Measurements from ENCODE around the gene NTSR2. TPM values are rescaled to one million over a fixed set of nuclear protein-coding genes. Genes with fewer than 3 reads are reported as not detected.
"Not testable (repeated sequence)": the region's sequence is repeated elsewhere in the genome, so short reads cannot be mapped to it uniquely, and the experiment has no call there.

NTSR2 gene
- total RNA-seq, 1 experiment from 2014 or later: not detected

- no peak for TF ChIP-seq TP53 (CRISPR knock-in tag; IDR thresholded peaks at IDR 0.05)
- no peak for TF ChIP-seq IRF2 (CRISPR knock-in tag; IDR thresholded peaks at IDR 0.05; ENCODE audit: borderline replicate concordance, low read depth)
- no peak for TF ChIP-seq NFE2L1 (CRISPR knock-in tag; IDR thresholded peaks at IDR 0.05)
- no peak for TF ChIP-seq KAT7 (CRISPR knock-in tag; IDR thresholded peaks at IDR 0.05; ENCODE audit: borderline replicate concordance)
- no peak for TF ChIP-seq PRRX2 (CRISPR knock-in tag; IDR thresholded peaks at IDR 0.05)
- no peak for TF ChIP-seq STAT6 (CRISPR knock-in tag; conservative IDR thresholded peaks at IDR 0.05; ENCODE audit: low read depth)
- TF ChIP-seq ELF4 (CRISPR knock-in tag; IDR thresholded peaks at IDR 0.05; ENCODE audit: low read depth): no peak
- TF ChIP-seq, protein P1, sequence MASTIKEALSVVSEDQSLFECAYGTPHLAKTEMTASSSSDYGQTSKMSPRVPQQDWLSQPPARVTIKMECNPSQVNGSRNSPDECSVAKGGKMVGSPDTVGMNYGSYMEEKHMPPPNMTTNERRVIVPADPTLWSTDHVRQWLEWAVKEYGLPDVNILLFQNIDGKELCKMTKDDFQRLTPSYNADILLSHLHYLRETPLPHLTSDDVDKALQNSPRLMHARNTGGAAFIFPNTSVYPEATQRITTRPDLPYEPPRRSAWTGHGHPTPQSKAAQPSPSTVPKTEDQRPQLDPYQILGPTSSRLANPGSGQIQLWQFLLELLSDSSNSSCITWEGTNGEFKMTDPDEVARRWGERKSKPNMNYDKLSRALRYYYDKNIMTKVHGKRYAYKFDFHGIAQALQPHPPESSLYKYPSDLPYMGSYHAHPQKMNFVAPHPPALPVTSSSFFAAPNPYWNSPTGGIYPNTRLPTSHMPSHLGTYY (CRISPR knock-in tag; IDR thresholded peaks at IDR 0.05): no peak
- no peak for TF ChIP-seq ZNF317 (CRISPR knock-in tag; IDR thresholded peaks at IDR 0.05; ENCODE audit: borderline replicate concordance, low read depth)
- no peak for TF ChIP-seq ETV6 (CRISPR knock-in tag; IDR thresholded peaks at IDR 0.05)
- TF ChIP-seq ZBTB21 (CRISPR knock-in tag; IDR thresholded peaks at IDR 0.05; ENCODE audit: borderline replicate concordance): no peak
- TF ChIP-seq, protein P2, sequence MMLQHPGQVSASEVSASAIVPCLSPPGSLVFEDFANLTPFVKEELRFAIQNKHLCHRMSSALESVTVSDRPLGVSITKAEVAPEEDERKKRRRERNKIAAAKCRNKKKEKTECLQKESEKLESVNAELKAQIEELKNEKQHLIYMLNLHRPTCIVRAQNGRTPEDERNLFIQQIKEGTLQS (CRISPR knock-in tag; conservative IDR thresholded peaks at IDR 0.05): no peak
- Mint-ChIP-seq H3K27ac (no peak overlapping the region), H3K9me3 (peaks cover 19% of the 10 kb centered on the region), H3K4me1 (no peaks in the 10 kb centered on the region), H3K4me3 (no peak overlapping the region), H3K36me3 (peaks cover 11% of the 10 kb centered on the region), H3K27me3 (ENCODE audit: low read depth) (peaks cover 4% of the 10 kb centered on the region)
- ATAC-seq: no peak
- ChIA-PET POLR2A (no interaction called here), CTCF (no interaction called here)
- no peak for DNase-seq (ENCODE audit: low spot score)
Measured at GRCh38 chr2:11661891-11662435, 8.0 kb downstream of the NTSR2 start.

- H3K27me3 Mint-ChIP-seq (ENCODE audit: low read depth); H3K4me1 Mint-ChIP-seq; POLR2A ChIA-PET; CTCF ChIA-PET; H3K4me3 Mint-ChIP-seq; H3K27ac Mint-ChIP-seq; ATAC-seq; DNase-seq (ENCODE audit: low spot score): not testable (repeated sequence)
- peaks cover 11% of the 10 kb centered on the region for H3K36me3 Mint-ChIP-seq
- peaks cover 19% of the 10 kb centered on the region for H3K9me3 Mint-ChIP-seq
Measured at GRCh38 chr2:11660396-11660795, 9.6 kb downstream of the NTSR2 start.

GRCh38 chr2:11659851-11660250 is 10.1 kb downstream of the NTSR2 start:
- CTCF ChIA-PET: no interaction called here
- no peaks in the 10 kb centered on the region for H3K4me1 Mint-ChIP-seq

More at GRCh38 chr2:11659851-11660250, 10.1 kb downstream of the NTSR2 start:
- DNase-seq (ENCODE audit: low spot score) (no peak), ATAC-seq (no peak)
- TF ChIP-seq CTCF (IDR thresholded peaks at IDR 0.05) (no peak), ZNF317 (CRISPR knock-in tag; IDR thresholded peaks at IDR 0.05; ENCODE audit: borderline replicate concordance, low read depth) (peak; percentile 93)
- H3K27me3 Mint-ChIP-seq (ENCODE audit: low read depth): peaks cover 4% of the 10 kb centered on the region
- H3K27ac Mint-ChIP-seq: no peak overlapping the region
- H3K36me3 Mint-ChIP-seq: peaks cover 11% of the 10 kb centered on the region
- POLR2A ChIA-PET: no interaction called here
- peaks cover 19% of the 10 kb centered on the region for H3K9me3 Mint-ChIP-seq
- no peak overlapping the region for H3K4me3 Mint-ChIP-seq

Data from WTC11 (cell line).